OCI-LY3 (cell line): ENCODE measurements around the gene ZSWIM6.

ENCODE experiments used
- CTCF ChIP-seq: fragments of 200-600, 300-600 bp; sonication (generic); IDR thresholded peaks from 2 replicates; pipeline ENCODE4 v1.5.1; 2014; ENCODE audit warnings: antibody characterized with exemption, low read length, low read depth
- EZH2phosphoT487 ChIP-seq: fragments of 200-600 bp; shearing (Covaris generic); IDR thresholded peaks from 2 replicates; pipeline ENCODE4 v1.6.1; 2018; ENCODE audit warnings: antibody characterized with exemption, mixed run types, low read depth

- TF ChIP-seq CTCF (no peak), EZH2phosphoT487 (no peak)
These were observed 217.5 kb downstream of the ZSWIM6 start for GRCh38 chr5:61549530-61549929.
